Fibroblast of peridontal ligament (primary cell): ENCODE data around the gene CTRB1.
"Not testable (repeated sequence)": the region's sequence is repeated elsewhere in the genome, so short reads cannot be mapped to it uniquely, and the experiment has no call there.

ENCODE experiments used
- DNase-seq: peaks from one replicate; pipeline ENCODE4 v3.0.0-alpha.2; 2010; ENCODE audit errors: extremely low read depth

The CTRB1 gene

DNA sequence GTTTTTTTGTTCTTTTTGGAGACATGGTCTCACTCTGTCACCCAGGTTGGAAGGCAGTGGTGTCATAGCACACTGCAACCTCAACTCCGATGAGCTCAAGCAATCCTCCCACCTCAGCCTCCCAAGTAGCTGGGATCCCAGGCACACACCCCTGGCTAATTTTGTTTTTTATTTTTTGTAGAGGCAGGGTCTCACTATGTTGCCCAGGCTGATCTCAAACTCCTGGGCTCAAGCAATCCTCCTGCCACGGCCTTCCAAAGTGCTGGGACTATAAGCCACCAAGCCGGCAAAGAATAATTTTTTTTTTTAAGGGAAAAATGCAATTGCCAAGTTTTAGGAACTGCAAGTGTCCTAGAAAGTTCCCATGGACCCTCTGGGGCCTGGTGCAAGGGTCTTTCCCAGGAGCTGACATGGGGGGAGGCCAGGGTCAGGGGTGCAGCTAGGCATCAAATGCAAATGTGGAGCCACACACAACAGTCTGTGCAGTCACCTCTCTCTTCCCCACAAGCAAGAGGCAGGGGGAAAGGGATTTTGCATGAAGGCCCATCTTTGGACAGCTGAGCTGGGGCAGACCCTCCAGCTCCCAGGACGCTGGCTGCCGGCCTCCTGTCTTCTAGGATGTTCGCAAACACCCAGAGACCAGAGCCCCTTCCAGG lies 52.8 kb downstream of the CTRB1 start:
- DNase-seq: no peak

DNA sequence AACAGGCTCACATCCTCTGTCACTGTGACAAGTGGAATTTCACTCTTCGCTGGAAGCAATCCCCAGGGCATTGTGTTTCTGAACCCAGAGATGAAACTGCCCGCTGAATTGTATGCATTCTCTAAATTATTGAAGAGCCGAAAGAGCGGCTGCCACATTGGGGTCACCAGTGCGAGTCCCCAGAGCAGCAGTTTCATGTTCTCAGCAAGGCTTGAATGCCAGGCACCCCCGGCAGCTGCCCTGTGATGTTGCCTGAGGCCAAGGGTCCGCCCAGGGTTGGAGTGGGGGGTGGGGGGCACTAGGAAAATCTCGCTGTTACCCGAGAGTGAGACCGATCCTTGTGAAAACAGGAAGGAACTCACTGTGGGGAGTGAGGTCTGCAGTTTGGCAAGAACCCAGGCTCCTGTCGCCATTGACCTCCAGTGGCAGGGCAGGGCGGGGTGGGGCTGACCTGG lies 53.3 kb downstream of the CTRB1 start:
- no peak for DNase-seq

DNA sequence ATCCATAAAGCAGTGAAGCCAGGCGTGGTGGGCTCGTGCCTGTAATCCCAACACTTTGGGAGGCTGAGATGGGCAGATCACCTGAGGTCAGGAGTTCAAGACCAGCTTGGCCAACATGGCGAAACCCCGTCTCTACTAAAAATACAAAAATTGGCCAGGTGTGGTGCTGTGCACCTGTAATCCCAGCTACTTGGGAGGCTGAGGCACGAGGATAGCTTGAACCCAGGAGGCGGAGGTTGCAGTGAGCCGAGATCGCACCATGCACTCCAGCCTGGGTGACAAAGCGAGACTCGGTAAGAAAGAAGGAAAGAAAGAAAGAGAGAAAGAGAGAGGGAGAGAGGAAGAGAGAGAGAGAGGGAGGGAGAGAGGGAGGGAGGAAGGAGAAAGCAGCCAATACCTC lies 53.8 kb downstream of the CTRB1 start:
- not testable (repeated sequence) for DNase-seq

DNA sequence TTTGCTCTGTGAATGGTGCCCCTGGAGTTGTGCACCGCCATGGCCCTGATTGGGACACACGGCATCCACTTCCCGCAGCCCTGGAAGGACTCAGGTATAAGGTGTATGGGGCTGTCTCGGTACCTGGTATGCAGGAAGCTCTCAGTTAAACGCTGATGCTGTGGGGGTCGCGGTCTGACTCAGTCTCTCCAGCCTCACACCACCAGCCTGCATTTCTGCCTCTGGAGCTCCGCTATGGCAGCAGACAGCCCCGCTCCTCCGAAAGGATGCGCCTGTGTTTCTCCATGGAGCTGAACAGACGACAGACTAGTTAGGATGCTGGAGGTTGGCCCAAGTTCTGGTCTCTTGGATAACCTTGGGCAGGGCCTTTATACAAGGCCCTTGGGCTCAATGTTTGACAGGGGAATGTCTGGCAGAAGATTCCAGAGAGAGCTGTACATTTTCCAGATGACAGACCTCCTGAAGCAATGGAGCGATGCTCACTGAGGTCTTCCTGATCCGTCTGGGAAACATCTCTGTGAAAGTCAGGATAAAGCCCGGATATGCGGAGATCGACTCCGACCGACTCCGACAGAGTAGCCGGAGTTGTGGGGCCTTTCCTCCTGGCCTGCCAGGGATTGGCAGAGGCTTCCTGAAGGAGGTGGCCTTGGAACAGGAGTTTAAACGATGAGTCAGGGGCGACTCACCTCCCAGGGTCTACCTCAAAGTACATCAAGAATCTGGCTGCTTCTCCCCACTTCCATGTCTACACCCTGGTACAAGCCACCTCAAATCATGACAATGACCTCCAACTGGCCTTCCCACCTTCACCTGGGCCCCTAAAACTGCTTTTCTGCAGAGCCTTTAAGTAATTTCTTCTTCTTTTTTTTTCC lies 54.5 kb downstream of the CTRB1 start:
- no peak for DNase-seq
